EH (cell line): ENCODE data around the gene EFNB3.

Experiments used
- DNase-seq: peaks from one replicate; pipeline ENCODE4 v3.0.0-alpha.2; 2015; ENCODE audit warnings: low read depth

EFNB3 gene

GRCh38 chr17:7700510-7700909 lies 4.5 kb upstream of the EFNB3 start:
- DNase-seq: no peak

GRCh38 chr17:7701681-7702080 lies 3.3 kb upstream of the EFNB3 start:
- no peak for DNase-seq

GRCh38 chr17:7702776-7703175 lies 2.2 kb upstream of the EFNB3 start:
- DNase-seq: no peak

- DNase-seq: peak; percentile 54
Observed at GRCh38 chr17:7703584-7704479, 1.2 kb upstream of the EFNB3 start.

- DNase-seq: no peak
Observed at GRCh38 chr17:7705269-7706255, 560 bp downstream of the EFNB3 start.

GRCh38 chr17:7706631-7707354 lies 1.8 kb downstream of the EFNB3 start:
- DNase-seq: no peak

GRCh38 chr17:7707446-7707845 lies 2.4 kb downstream of the EFNB3 start:
- no peak for DNase-seq

- no peak for DNase-seq
Observed at GRCh38 chr17:7707858-7708750, 3.1 kb downstream of the EFNB3 start.

GRCh38 chr17:7709031-7709430 lies 4.0 kb downstream of the EFNB3 start:
- no peak for DNase-seq

- DNase-seq: no peak
Observed at GRCh38 chr17:7710301-7710700, 5.3 kb downstream of the EFNB3 start.

GRCh38 chr17:7711051-7711755 lies 6.2 kb downstream of the EFNB3 start:
- DNase-seq: no peak

- DNase-seq: no peak
Observed at GRCh38 chr17:7712111-7712771, 7.2 kb downstream of the EFNB3 start.

- DNase-seq: no peak
Observed at GRCh38 chr17:7713782-7714181, 8.8 kb downstream of the EFNB3 start.

- DNase-seq: no peak
Observed at GRCh38 chr17:7714721-7715594, 10.0 kb downstream of the EFNB3 start.

GRCh38 chr17:7715936-7716886 lies 11.2 kb downstream of the EFNB3 start:
- DNase-seq: no peak

GRCh38 chr17:7716901-7717755 lies 12.1 kb downstream of the EFNB3 start, which contains the start of gene DNAH2:
Gene DNAH2 (plus strand): TSS chr17:7717744. CDS start chr17:7719735, 1,991 bp downstream.
- peak; percentile 95 for DNase-seq
